Activated naive CD8-positive, alpha-beta T cell (primary cell): ENCODE results near the gene CRK.
A peak's percentile ranks its signal among the peaks of the same experiment; 100 is the strongest.

Source experiments
- H3K27ac Mint-ChIP-seq: one replicate; pipeline ENCODE4 v1.8.0; 2021; ENCODE audit warnings: mixed read lengths
- H3K27me3 Mint-ChIP-seq: one replicate; pipeline ENCODE4 v1.8.0; 2021; ENCODE audit warnings: mixed read lengths
- H3K36me3 Mint-ChIP-seq: one replicate; pipeline ENCODE4 v1.8.0; 2021; ENCODE audit warnings: mixed read lengths
- H3K4me1 Mint-ChIP-seq: one replicate; pipeline ENCODE4 v1.8.0; 2021; ENCODE audit warnings: low read depth, mixed read lengths
- H3K4me3 Mint-ChIP-seq: one replicate; pipeline ENCODE4 v1.8.0; 2021; ENCODE audit warnings: mild to moderate bottlenecking, mixed read lengths
- H3K9me3 Mint-ChIP-seq: one replicate; pipeline ENCODE4 v1.8.0; 2021; ENCODE audit warnings: low read depth, mixed read lengths

Gene CRK

GRCh38 chr17:1455797-1456599 lies at the start of gene CRK:
Gene CRK, minus strand, starts transcription at chr17:1456232. Its CDS starts 115 bp downstream, at chr17:1456117.
- H3K9me3 Mint-ChIP-seq = no peaks in the 10 kb centered on the region
- H3K27me3 Mint-ChIP-seq = peaks cover 6% of the 10 kb centered on the region
- H3K4me1 Mint-ChIP-seq = peaks cover 50% of the 10 kb centered on the region
- H3K27ac Mint-ChIP-seq = peak within 1 kb of the TSS; percentile 66
- H3K4me3 Mint-ChIP-seq = peak within 1 kb of the TSS; percentile 95
- H3K36me3 Mint-ChIP-seq = peaks cover 2% of the 10 kb centered on the region

- Mint-ChIP-seq H3K36me3 (peaks cover 7% of the 10 kb centered on the region), H3K27ac (no peak overlapping the region), H3K4me1 (peaks cover 4% of the 10 kb centered on the region), H3K4me3 (no peak overlapping the region), H3K9me3 (no peaks in the 10 kb centered on the region), H3K27me3 (no peaks in the 10 kb centered on the region)
Measured at GRCh38 chr17:1505586-1505985, 49.6 kb upstream of the CRK start.

GRCh38 chr17:1504866-1505265 lies 48.8 kb upstream of the CRK start:
- Mint-ChIP-seq H3K27me3 (no peaks in the 10 kb centered on the region), H3K36me3 (peaks cover 7% of the 10 kb centered on the region), H3K9me3 (no peaks in the 10 kb centered on the region), H3K4me1 (peaks cover 4% of the 10 kb centered on the region), H3K4me3 (no peak overlapping the region), H3K27ac (no peak overlapping the region)

- Mint-ChIP-seq H3K27ac (no peak overlapping the region), H3K4me3 (no peak overlapping the region), H3K36me3 (peaks cover 7% of the 10 kb centered on the region), H3K9me3 (no peaks in the 10 kb centered on the region), H3K4me1 (no peaks in the 10 kb centered on the region), H3K27me3 (no peaks in the 10 kb centered on the region)
Measured at GRCh38 chr17:1503699-1504098, 47.7 kb upstream of the CRK start.

- no peaks in the 10 kb centered on the region for H3K9me3 Mint-ChIP-seq
- H3K27me3 Mint-ChIP-seq = no peaks in the 10 kb centered on the region
- H3K4me1 Mint-ChIP-seq = no peaks in the 10 kb centered on the region
- H3K4me3 Mint-ChIP-seq = no peak overlapping the region
- H3K36me3 Mint-ChIP-seq = peaks cover under 1% of the 10 kb centered on the region
- H3K27ac Mint-ChIP-seq = no peak overlapping the region
Measured at GRCh38 chr17:1498869-1499268, 42.8 kb upstream of the CRK start.

GRCh38 chr17:1498233-1498632 lies 42.2 kb upstream of the CRK start:
- H3K36me3 Mint-ChIP-seq = no peaks in the 10 kb centered on the region
- no peak overlapping the region for H3K27ac Mint-ChIP-seq
- no peaks in the 10 kb centered on the region for H3K9me3 Mint-ChIP-seq
- no peak overlapping the region for H3K4me3 Mint-ChIP-seq
- no peaks in the 10 kb centered on the region for H3K4me1 Mint-ChIP-seq
- no peaks in the 10 kb centered on the region for H3K27me3 Mint-ChIP-seq

GRCh38 chr17:1497831-1498230 lies 41.8 kb upstream of the CRK start:
- Mint-ChIP-seq H3K4me3 (no peak overlapping the region), H3K9me3 (no peaks in the 10 kb centered on the region), H3K27me3 (no peaks in the 10 kb centered on the region), H3K36me3 (no peaks in the 10 kb centered on the region), H3K27ac (no peak overlapping the region), H3K4me1 (peaks cover 2% of the 10 kb centered on the region)

GRCh38 chr17:1496869-1497268 lies 40.8 kb upstream of the CRK start:
- H3K36me3 Mint-ChIP-seq = no peaks in the 10 kb centered on the region
- H3K27ac Mint-ChIP-seq = no peak overlapping the region
- H3K9me3 Mint-ChIP-seq = no peaks in the 10 kb centered on the region
- no peaks in the 10 kb centered on the region for H3K27me3 Mint-ChIP-seq
- H3K4me1 Mint-ChIP-seq = peaks cover 4% of the 10 kb centered on the region
- H3K4me3 Mint-ChIP-seq = no peak overlapping the region

- no peaks in the 10 kb centered on the region for H3K36me3 Mint-ChIP-seq
- peaks cover 9% of the 10 kb centered on the region for H3K4me1 Mint-ChIP-seq
- no peaks in the 10 kb centered on the region for H3K27me3 Mint-ChIP-seq
- H3K9me3 Mint-ChIP-seq = no peaks in the 10 kb centered on the region
- H3K27ac Mint-ChIP-seq = no peak overlapping the region
- no peak overlapping the region for H3K4me3 Mint-ChIP-seq
Measured at GRCh38 chr17:1495265-1495989, 39.4 kb upstream of the CRK start.

GRCh38 chr17:1494736-1495253 lies 38.8 kb upstream of the CRK start:
- H3K9me3 Mint-ChIP-seq = no peaks in the 10 kb centered on the region
- no peaks in the 10 kb centered on the region for H3K36me3 Mint-ChIP-seq
- H3K27ac Mint-ChIP-seq = no peak overlapping the region
- H3K27me3 Mint-ChIP-seq = no peaks in the 10 kb centered on the region
- H3K4me3 Mint-ChIP-seq = no peak overlapping the region
- peaks cover 10% of the 10 kb centered on the region for H3K4me1 Mint-ChIP-seq

GRCh38 chr17:1494203-1494602 lies 38.2 kb upstream of the CRK start:
- Mint-ChIP-seq H3K9me3 (no peaks in the 10 kb centered on the region), H3K27me3 (no peaks in the 10 kb centered on the region), H3K4me1 (peaks cover 12% of the 10 kb centered on the region), H3K4me3 (no peak overlapping the region), H3K36me3 (no peaks in the 10 kb centered on the region), H3K27ac (no peak overlapping the region)

GRCh38 chr17:1493291-1493980 lies 37.4 kb upstream of the CRK start:
- Mint-ChIP-seq H3K4me1 (peaks cover 15% of the 10 kb centered on the region), H3K9me3 (no peaks in the 10 kb centered on the region), H3K36me3 (no peaks in the 10 kb centered on the region), H3K27me3 (no peaks in the 10 kb centered on the region), H3K27ac (no peak overlapping the region), H3K4me3 (peak overlapping the region; percentile 53)

- Mint-ChIP-seq H3K4me3 (peak within 1 kb of the TSS; percentile 85), H3K36me3 (no peaks in the 10 kb centered on the region), H3K27me3 (no peaks in the 10 kb centered on the region), H3K27ac (peak within 1 kb of the TSS; percentile 16), H3K4me1 (peaks cover 19% of the 10 kb centered on the region), H3K9me3 (no peaks in the 10 kb centered on the region)
Measured at GRCh38 chr17:1492249-1493206, 36.5 kb upstream of the CRK start, which contains the start of gene MYO1C. Gene MYO1C, minus strand, starts transcription at chr17:1492686. Its CDS starts 199 bp downstream, at chr17:1492487.
